Endothelial cell of umbilical vein (primary cell): ENCODE measurements around the gene TMEM45B. TPM values are rescaled to one million over a fixed set of nuclear protein-coding genes. Genes with fewer than 3 reads are reported as not detected.
"Not testable (repeated sequence)": the region's sequence is repeated elsewhere in the genome, so short reads cannot be mapped to it uniquely, and the experiment has no call there.

Source experiments
- BruUV-seq: library from RNA; stranded (reverse); fragments of 400-500 nt; replicated peaks from 2 replicates; lab custom pipeline; 2021; lab: Mats Ljungman, UMichigan
- CTCF ChIA-PET: fragments of 300-600, 350-600 bp; sonication (Branson Sonifier 250); formaldehyde crosslinking; loops from one replicate; lab custom pipeline; 2021; ENCODE audit warnings: antibody characterized with exemption, inconsistent platforms; lab: Charles Lee
- POLR2A ChIA-PET: fragments of 300-600, 350-600 bp; sonication (Branson Sonifier 250); formaldehyde crosslinking; loops from one replicate; lab custom pipeline; 2021; ENCODE audit warnings: antibody characterized with exemption, inconsistent platforms; lab: Charles Lee
- DNase-seq: peaks from one replicate; pipeline ENCODE4 v3.0.0-alpha.2; 2011; ENCODE audit warnings: low read depth, low spot score
- FAIRE-seq: peaks from 2 replicates; lab custom pipeline; 2011; peaks lifted over from hg19 to GRCh38; lab: Jason Lieb, UNC
- H2AFZ ChIP-seq: 2 replicates; pipeline ENCODE4 v1.6.0; 2012; ENCODE audit warnings: low read depth, low read length, control low read depth, inconsistent platforms
- H3K27ac ChIP-seq: 2 replicates; pipeline ENCODE4 v1.5.1; 2011; ENCODE audit warnings: low read depth, mild to moderate bottlenecking, control low read depth, low read length, moderate library complexity; ENCODE audit not compliant: insufficient read depth
- H3K27me3 ChIP-seq, 2 experiments: 2 replicates each; pipeline versions ENCODE4 v1.6.0 to v1.6.1; 2011; ENCODE audit warnings: low read length in 2 of 2, mixed read lengths in 1 of 2; ENCODE audit not compliant: control insufficient read depth in 2 of 2, insufficient read depth in 2 of 2
- H3K36me3 ChIP-seq, 2 experiments: 2 replicates in 1 of 2; 3 replicates in 1 of 2; pipeline ENCODE4 v1.5.1; 2011; ENCODE audit warnings: low read length in 2 of 2, mild to moderate bottlenecking in 1 of 2, moderate library complexity in 1 of 2; ENCODE audit not compliant: control insufficient read depth in 2 of 2, insufficient read depth in 2 of 2; ENCODE audit errors: extremely low read depth in 1 of 2
- H3K4me1 ChIP-seq: 3 replicates; pipeline ENCODE4 v1.5.1; 2011; ENCODE audit warnings: mild to moderate bottlenecking, low read length; ENCODE audit not compliant: control insufficient read depth, insufficient read depth; ENCODE audit errors: extremely low read depth
- H3K4me2 ChIP-seq: 2 replicates; pipeline ENCODE4 v1.6.1; 2011; ENCODE audit warnings: low read length, control low read depth, mixed read lengths; ENCODE audit not compliant: insufficient read depth
- H3K4me3 ChIP-seq, 3 experiments: fragments of 200-600 bp in 1 of 3; sonication (generic), shearing (Covaris generic) in 1 of 3; replicated peaks in 1 of 3; 2 replicates each; pipeline ENCODE4 v1.5.1; 2011 to 2016; ENCODE audit warnings: control low read depth in 3 of 3, low read length in 3 of 3, mild to moderate bottlenecking in 2 of 3, inconsistent platforms in 1 of 3, low read depth in 1 of 3, moderate library complexity in 1 of 3; ENCODE audit not compliant: insufficient read depth in 1 of 3
- H3K79me2 ChIP-seq: 2 replicates; pipeline ENCODE4 v1.6.0; 2012; ENCODE audit warnings: low read length, inconsistent platforms; ENCODE audit not compliant: control insufficient read depth, insufficient read depth
- H3K9ac ChIP-seq: replicated peaks from 2 replicates; pipeline ENCODE3; 2011; ENCODE audit warnings: low read length, control low read depth; ENCODE audit not compliant: insufficient read depth; ENCODE audit errors: extremely low read depth
- H3K9me1 ChIP-seq: replicated peaks from 3 replicates; pipeline ENCODE4 v1.6.0; 2011; ENCODE audit warnings: mild to moderate bottlenecking, low read length; ENCODE audit not compliant: control insufficient read depth, insufficient read depth; ENCODE audit errors: extremely low read depth
- H3K9me3 ChIP-seq: replicated peaks from 2 replicates; pipeline ENCODE4 v1.5.1; 2012; ENCODE audit warnings: low read length, inconsistent platforms; ENCODE audit not compliant: control insufficient read depth, insufficient read depth
- H4K20me1 ChIP-seq: replicated peaks from 2 replicates; pipeline ENCODE3; 2011; ENCODE audit warnings: mild to moderate bottlenecking, low read length; ENCODE audit not compliant: control insufficient read depth, insufficient read depth; ENCODE audit errors: extremely low read depth
- EZH2 ChIP-seq: IDR thresholded peaks from 2 replicates; pipeline ENCODE4 v1.6.1; 2012; ENCODE audit warnings: borderline replicate concordance, low read depth, mild to moderate bottlenecking, moderate library complexity, low read length, inconsistent platforms; ENCODE audit not compliant: severe bottlenecking
- FOS ChIP-seq: IDR thresholded peaks from 2 replicates; pipeline ENCODE4 v1.6.1; 2011; ENCODE audit warnings: mild to moderate bottlenecking, low read length, moderate library complexity, borderline replicate concordance; ENCODE audit not compliant: insufficient read depth
- GATA2 ChIP-seq: IDR thresholded peaks from 2 replicates; pipeline ENCODE4 v1.7.0; 2011; ENCODE audit warnings: low read depth, mild to moderate bottlenecking, moderate library complexity, mixed read lengths, low read length; ENCODE audit not compliant: insufficient read length, insufficient read depth
- JUN ChIP-seq: IDR thresholded peaks from 2 replicates; pipeline ENCODE4 v1.6.1; 2011; ENCODE audit warnings: borderline replicate concordance, low read depth; ENCODE audit not compliant: insufficient read length, insufficient read depth
- MYC ChIP-seq: IDR thresholded peaks from one replicate; pipeline ENCODE4 v1.6.1; 2011; ENCODE audit warnings: mild to moderate bottlenecking, low read depth, low read length
- POLR2A ChIP-seq: IDR thresholded peaks from 2 replicates; pipeline ENCODE4 v1.6.1; 2012; ENCODE audit warnings: low read depth, mild to moderate bottlenecking, control low read depth, low read length
- POLR2AphosphoS5 ChIP-seq: IDR thresholded peaks from 2 replicates; pipeline ENCODE4 v1.6.1; 2012; ENCODE audit warnings: low read depth, mild to moderate bottlenecking, control low read depth, low read length, moderate library complexity; ENCODE audit not compliant: insufficient read depth
- dilution Hi-C: fragments of 300-500 bp; cut with MboI; formaldehyde crosslinking; loops from one replicate; pipeline ENCODE4 v1.15.0; 2019; ENCODE audit warnings: low sequenced_read_pairs; ENCODE audit not compliant: extremely low pct_ligation_motif_present
- intact Hi-C: fragments of 100-400 bp; cut with micrococcal nuclease; formaldehyde crosslinking; loops from one replicate; pipeline ENCODE4 v1.10.0; 2022
- polyA plus RNA-seq, 4 experiments: library from polyadenylated mRNA; depleted of rRNA in 3 of 4; stranded (reverse) in 3 of 4; unstranded in 1 of 4; fragments of >200 nt; gene quantifications; 2 replicates each; pipeline versions ENCODE4 v1.2.1 to v1.2.3, GENCODE V29; 2011 to 2012; ENCODE audit warnings: missing spikeins in 1 of 4
- total RNA-seq: library from RNA; stranded (reverse); gene quantifications from 2 replicates; pipeline ENCODE4 v1.2.3, GENCODE V29; 2021
- TF ChIP-seq, protein P1 (sequence below): IDR thresholded peaks from 2 replicates; pipeline ENCODE4 v1.6.1; 2011; ENCODE audit not compliant: insufficient read depth, insufficient read length
- TF ChIP-seq, protein P2 (sequence below), 2 donors: IDR thresholded peaks; 1 replicate in 1 of 2; 2 replicates in 1 of 2; pipeline ENCODE4 v1.5.1; 2011; ENCODE audit warnings: low read length in 2 of 2, mild to moderate bottlenecking in 2 of 2, moderate library complexity in 2 of 2, control low read depth in 1 of 2, inconsistent platforms in 1 of 2, low read depth in 1 of 2; ENCODE audit not compliant: insufficient read depth in 1 of 2; ENCODE audit errors: extremely low read depth in 1 of 2

TMEM45B gene
- total and polyA plus RNA-seq, 2 donors (not counting 3 experiments of a cell fraction or from before 2014, with no cell fraction given): 0.08 TPM; not detected in 1

DNA sequence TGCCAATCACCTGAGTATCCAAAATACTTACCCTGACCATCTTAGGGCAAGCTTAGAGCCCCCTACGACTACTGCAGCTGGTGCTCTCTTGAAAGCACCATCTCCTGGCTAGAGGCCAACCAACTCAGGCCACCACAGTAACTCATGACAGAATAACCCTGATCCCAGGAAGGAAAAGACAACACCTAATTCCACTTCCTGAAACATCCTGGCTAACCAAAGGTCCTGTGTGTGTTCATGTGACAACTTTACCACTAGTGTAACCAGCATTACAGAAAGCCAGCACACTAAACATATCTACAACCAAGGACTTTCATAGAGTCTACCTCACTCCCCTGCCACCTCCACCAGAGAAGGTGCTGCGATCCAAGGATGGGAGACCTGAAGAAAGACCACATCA lies 17.4 kb upstream of the TMEM45B start:
- Histone ChIP-seq H3K9me3 (no peaks in the 10 kb centered on the region), H3K27ac (no peak overlapping the region), H3K4me1 (no peaks in the 10 kb centered on the region), H3K27me3 (no peaks in the 10 kb centered on the region), H3K9me1 (no peaks in the 10 kb centered on the region), H3K4me3 (no peak overlapping the region), H3K36me3 (no peaks in the 10 kb centered on the region), H3K79me2 (no peaks in the 10 kb centered on the region), H2AFZ (no peak overlapping the region), H4K20me1 (no peaks in the 10 kb centered on the region), H3K4me2 (no peak overlapping the region), H3K9ac (no peak overlapping the region)
- DNase-seq (no peak), FAIRE-seq (no peak)
- CTCF ChIA-PET: interaction anchor here (1.5 kb wide), 1 partner anchor 20 kb away, joined by 3 read pairs; no protein-coding TSS in a partner anchor
- TF ChIP-seq FOS (no peak), MYC (no peak), EZH2 (no peak), JUN (no peak), POLR2A (no peak), POLR2AphosphoS5 (no peak), GATA2 (no peak)
- TF ChIP-seq, protein P1, sequence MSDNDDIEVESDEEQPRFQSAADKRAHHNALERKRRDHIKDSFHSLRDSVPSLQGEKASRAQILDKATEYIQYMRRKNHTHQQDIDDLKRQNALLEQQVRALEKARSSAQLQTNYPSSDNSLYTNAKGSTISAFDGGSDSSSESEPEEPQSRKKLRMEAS: no peak
- TF ChIP-seq, protein P2, sequence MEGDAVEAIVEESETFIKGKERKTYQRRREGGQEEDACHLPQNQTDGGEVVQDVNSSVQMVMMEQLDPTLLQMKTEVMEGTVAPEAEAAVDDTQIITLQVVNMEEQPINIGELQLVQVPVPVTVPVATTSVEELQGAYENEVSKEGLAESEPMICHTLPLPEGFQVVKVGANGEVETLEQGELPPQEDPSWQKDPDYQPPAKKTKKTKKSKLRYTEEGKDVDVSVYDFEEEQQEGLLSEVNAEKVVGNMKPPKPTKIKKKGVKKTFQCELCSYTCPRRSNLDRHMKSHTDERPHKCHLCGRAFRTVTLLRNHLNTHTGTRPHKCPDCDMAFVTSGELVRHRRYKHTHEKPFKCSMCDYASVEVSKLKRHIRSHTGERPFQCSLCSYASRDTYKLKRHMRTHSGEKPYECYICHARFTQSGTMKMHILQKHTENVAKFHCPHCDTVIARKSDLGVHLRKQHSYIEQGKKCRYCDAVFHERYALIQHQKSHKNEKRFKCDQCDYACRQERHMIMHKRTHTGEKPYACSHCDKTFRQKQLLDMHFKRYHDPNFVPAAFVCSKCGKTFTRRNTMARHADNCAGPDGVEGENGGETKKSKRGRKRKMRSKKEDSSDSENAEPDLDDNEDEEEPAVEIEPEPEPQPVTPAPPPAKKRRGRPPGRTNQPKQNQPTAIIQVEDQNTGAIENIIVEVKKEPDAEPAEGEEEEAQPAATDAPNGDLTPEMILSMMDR (IDR thresholded peaks at IDR 0.05; ENCODE audit: extremely low read depth in 1 of 2, insufficient read depth in 1 of 2, low read depth in 1 of 2, low read length in 2 of 2): no peak
- BruUV-seq: no TSS peak
- POLR2A ChIA-PET: no interaction called here
- dilution Hi-C loops (no loop called here), intact Hi-C loops (no loop called here)

DNA sequence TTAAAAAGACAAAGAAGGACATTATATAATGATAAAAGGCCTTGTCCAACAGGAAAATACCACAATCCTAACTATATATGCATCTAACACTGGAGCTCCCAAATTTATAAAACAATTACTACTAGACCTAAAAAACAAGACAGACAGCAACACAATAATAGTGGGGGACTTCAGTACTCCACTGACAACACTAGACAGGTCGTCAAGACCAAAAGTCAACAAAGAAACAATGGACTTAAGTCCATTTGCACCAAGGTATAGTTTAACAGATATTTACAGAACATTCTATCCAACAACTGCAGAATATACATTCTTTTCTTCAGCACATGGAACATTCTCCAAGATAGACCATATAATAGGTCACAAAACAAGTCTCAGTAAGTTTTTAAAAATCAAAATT lies 15.5 kb upstream of the TMEM45B start:
- H3K9me3 ChIP-seq, H3K9ac ChIP-seq, dilution Hi-C loops, H3K4me3 ChIP-seq, FAIRE-seq, H3K36me3 ChIP-seq, H3K4me2 ChIP-seq, H4K20me1 ChIP-seq, H3K79me2 ChIP-seq, H3K4me1 ChIP-seq, H3K27ac ChIP-seq, POLR2A ChIA-PET, CTCF ChIA-PET, BruUV-seq, DNase-seq, H3K27me3 ChIP-seq, H3K9me1 ChIP-seq, intact Hi-C loops, H2AFZ ChIP-seq: not testable (repeated sequence)
